Osteoblast (primary cell): Measurements from ENCODE around the gene MPZL1. TPM values are rescaled to one million over a fixed set of nuclear protein-coding genes. Genes with fewer than 3 reads are reported as not detected.

ENCODE experiments used
- DNase-seq: peaks from one replicate; pipeline ENCODE4 v3.0.0; 2011; ENCODE audit warnings: low spot score, mixed read lengths; ENCODE audit not compliant: insufficient read length; ENCODE audit errors: missing footprints
- H2AFZ ChIP-seq: 2 replicates; pipeline ENCODE4 v1.6.0; 2011; ENCODE audit warnings: mild to moderate bottlenecking, low read length
- H3K27ac ChIP-seq: 2 replicates; pipeline ENCODE4 v1.5.1; 2011; ENCODE audit warnings: mild to moderate bottlenecking, low read depth, low read length, moderate library complexity
- H3K27me3 ChIP-seq: 2 replicates; pipeline ENCODE4 v1.6.0; 2012; ENCODE audit warnings: mild to moderate bottlenecking, control low read depth, inconsistent platforms, low read length, moderate library complexity; ENCODE audit not compliant: insufficient read depth
- H3K36me3 ChIP-seq: 2 replicates; pipeline ENCODE4 v1.5.1; 2011; ENCODE audit warnings: mild to moderate bottlenecking, low read length, control low read depth, moderate library complexity; ENCODE audit not compliant: insufficient read depth
- H3K4me1 ChIP-seq: 2 replicates; pipeline ENCODE4 v1.5.1; 2011; ENCODE audit warnings: mild to moderate bottlenecking, low read length, control low read depth, moderate library complexity; ENCODE audit not compliant: insufficient read depth
- H3K4me2 ChIP-seq: 2 replicates; pipeline ENCODE4 v1.6.0; 2011; ENCODE audit warnings: mild to moderate bottlenecking, low read length; ENCODE audit not compliant: insufficient read depth
- H3K4me3 ChIP-seq: fragments of 200-600 bp; sonication (generic); 3 replicates; pipeline ENCODE4 v1.5.1; 2012; ENCODE audit warnings: mild to moderate bottlenecking, low read length, inconsistent platforms; ENCODE audit not compliant: insufficient read depth
- H3K79me2 ChIP-seq: 2 replicates; pipeline ENCODE4 v1.6.0; 2012; ENCODE audit warnings: mild to moderate bottlenecking, low read length, control low read depth, inconsistent platforms; ENCODE audit not compliant: insufficient read depth
- H3K9me3 ChIP-seq: 2 replicates; pipeline ENCODE4 v1.5.1; 2011; ENCODE audit warnings: low read depth, low read length, control low read depth
- H4K20me1 ChIP-seq: 2 replicates; pipeline ENCODE4 v1.6.0; 2012; ENCODE audit warnings: mild to moderate bottlenecking, low read length, control low read depth; ENCODE audit not compliant: insufficient read depth
- CTCF ChIP-seq: IDR thresholded peaks from 2 replicates; pipeline ENCODE4 v1.5.1; 2011; ENCODE audit warnings: mild to moderate bottlenecking, low read depth, low read length, moderate library complexity; ENCODE audit errors: extremely low read depth
- total RNA-seq: library from RNA; depleted of rRNA; stranded (reverse); fragments of >200 nt; gene quantifications from 2 replicates; pipeline ENCODE4 v1.2.3, GENCODE V29; 2012

The MPZL1 gene
- total RNA-seq, 1 donor = 189 TPM

GRCh38 chr1:167756730-167757405 is 35.1 kb downstream of the MPZL1 start:
- H3K27ac ChIP-seq = no peak overlapping the region
- H3K27me3 ChIP-seq = no peaks in the 10 kb centered on the region
- peaks cover 29% of the 10 kb centered on the region for H3K4me1 ChIP-seq
- TF ChIP-seq CTCF = no peak
- no peak overlapping the region for H2AFZ ChIP-seq
- no peak overlapping the region for H3K4me3 ChIP-seq
- H3K79me2 ChIP-seq = peaks cover 95% of the 10 kb centered on the region
- no peaks in the 10 kb centered on the region for H3K9me3 ChIP-seq
- H4K20me1 ChIP-seq = peaks cover 59% of the 10 kb centered on the region
- DNase-seq = no peak
- H3K36me3 ChIP-seq = peaks cover 4% of the 10 kb centered on the region
- no peak overlapping the region for H3K4me2 ChIP-seq

- no peak overlapping the region for H3K27ac ChIP-seq
- no peak overlapping the region for H3K4me2 ChIP-seq
- no peak overlapping the region for H2AFZ ChIP-seq
- H3K79me2 ChIP-seq = peaks cover 96% of the 10 kb centered on the region
- DNase-seq = no peak
- peaks cover 21% of the 10 kb centered on the region for H3K4me1 ChIP-seq
- peaks cover 59% of the 10 kb centered on the region for H4K20me1 ChIP-seq
- peaks cover 4% of the 10 kb centered on the region for H3K36me3 ChIP-seq
- H3K27me3 ChIP-seq = no peaks in the 10 kb centered on the region
- no peak overlapping the region for H3K4me3 ChIP-seq
- no peaks in the 10 kb centered on the region for H3K9me3 ChIP-seq
- TF ChIP-seq CTCF = no peak
Observed at GRCh38 chr1:167757433-167758309, 35.9 kb downstream of the MPZL1 start.

DNA sequence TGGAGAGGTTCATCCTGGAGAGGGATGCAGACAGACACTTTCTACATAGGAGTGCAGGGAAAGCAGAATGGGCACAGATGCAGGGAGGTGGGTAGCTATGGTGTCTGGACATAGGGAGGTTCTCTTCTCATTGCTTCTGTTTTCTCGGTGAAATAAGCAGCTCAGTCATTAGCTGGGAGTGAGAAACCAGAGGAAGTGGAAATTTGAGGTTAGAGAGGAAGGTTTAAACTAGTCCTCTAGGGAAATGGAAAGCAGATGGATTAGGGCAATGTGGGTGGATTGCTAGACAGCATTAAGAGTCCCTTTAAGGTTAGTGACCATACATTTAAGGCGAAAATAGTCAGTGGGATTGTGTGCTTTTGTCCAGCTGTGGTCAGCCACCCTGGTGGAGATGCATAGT is 39.6 kb downstream of the MPZL1 start:
- DNase-seq = no peak
- H3K4me3 ChIP-seq = no peak overlapping the region
- H2AFZ ChIP-seq = no peak overlapping the region
- peaks cover 59% of the 10 kb centered on the region for H4K20me1 ChIP-seq
- H3K4me2 ChIP-seq = no peak overlapping the region
- peaks cover 93% of the 10 kb centered on the region for H3K79me2 ChIP-seq
- peaks cover 21% of the 10 kb centered on the region for H3K4me1 ChIP-seq
- peak overlapping the region; percentile 23 for H3K27ac ChIP-seq
- H3K36me3 ChIP-seq = peaks cover 14% of the 10 kb centered on the region
- TF ChIP-seq CTCF = no peak
- no peaks in the 10 kb centered on the region for H3K27me3 ChIP-seq
- no peaks in the 10 kb centered on the region for H3K9me3 ChIP-seq
